Tibial artery (tissue), 4 donors: ENCODE results near the gene AKR1B15.

Experiments used
- DNase-seq, 2 donors: peaks; one replicate each; pipeline ENCODE4 v3.0.0-alpha.2; 2019
- H3K27ac ChIP-seq, 2 donors: fragments of 200-600 bp; sonication (generic) in 1 of 2; 1 replicate in 1 of 2; 2 replicates in 1 of 2; pipeline ENCODE4 v1.5.1; 2018 to 2019; ENCODE audit warnings: mild to moderate bottlenecking in 1 of 2
- H3K27me3 ChIP-seq, 2 donors: fragments of 200-600 bp; sonication (generic) in 1 of 2; one replicate each; pipeline versions ENCODE4 v1.5.1 to v1.6.0; 2016 to 2019
- H3K36me3 ChIP-seq, 3 donors: fragments of 200-600 bp; sonication (generic) in 2 of 3; one replicate each; pipeline ENCODE4 v1.5.1; 2016 to 2019; ENCODE audit warnings: mild to moderate bottlenecking in 2 of 3
- H3K4me1 ChIP-seq, 4 donors: fragments of 200-600 bp; sonication (generic) in 2 of 4; 1 replicate in 3 of 4; 2 replicates in 1 of 4; pipeline ENCODE4 v1.5.1; 2016 to 2019
- H3K4me3 ChIP-seq, 2 donors: fragments of 200-600 bp; sonication (generic) in 1 of 2; 1 replicate in 1 of 2; 2 replicates in 1 of 2; pipeline ENCODE4 v1.5.1; 2018 to 2019; ENCODE audit warnings: mild to moderate bottlenecking in 2 of 2
- H3K9me3 ChIP-seq, 3 donors: fragments of 200-600 bp; sonication (generic) in 1 of 3; one replicate each; pipeline ENCODE4 v1.5.1; 2016 to 2019
- intact Hi-C: fragments of 100-400 bp; cut with DNase I; formaldehyde crosslinking; loops from one replicate; pipeline ENCODE4 v1.15.0; 2023; ENCODE audit warnings: low total_unique reads
- TF ChIP-seq, protein P1 (sequence below), 2 experiments: fragments of 200-600 bp in 1 of 2; fragments of 450-650 bp in 1 of 2; IDR thresholded peaks; one replicate each; pipeline ENCODE4 v1.5.1; 2017 to 2019; ENCODE audit warnings: antibody characterized with exemption in 2 of 2, mild to moderate bottlenecking in 1 of 2, moderate library complexity in 1 of 2

AKR1B15 gene

DNA sequence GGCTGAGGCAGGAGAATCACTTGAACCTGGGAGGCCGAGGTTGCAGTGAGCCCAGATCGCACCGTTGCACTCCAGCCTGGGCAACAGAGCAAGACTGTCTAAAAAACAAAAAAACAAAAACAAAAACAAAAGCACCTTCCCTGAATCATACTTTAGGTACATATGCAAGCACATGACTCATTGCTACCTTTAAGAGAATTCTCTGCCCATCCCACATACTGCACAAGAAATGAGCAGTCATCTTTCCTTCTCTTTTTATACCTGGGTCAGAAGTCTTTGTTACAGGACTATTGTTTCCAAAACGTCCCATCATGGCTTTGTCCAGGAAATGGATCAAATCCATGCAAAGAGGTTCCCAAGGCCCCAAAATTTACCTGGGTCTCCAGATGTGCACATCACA lies 43.1 kb upstream of the AKR1B15 start:
- H3K4me1 ChIP-seq: peaks cover 0 to 4% (median 0%) of the 10 kb centered on the region in 4 donors
- no peaks in the 10 kb centered on the region for H3K27me3 ChIP-seq
- H3K4me3 ChIP-seq: no peak overlapping the region
- no peak for DNase-seq
- no peaks in the 10 kb centered on the region for H3K36me3 ChIP-seq
- H3K9me3 ChIP-seq: no peaks in the 10 kb centered on the region
- H3K27ac ChIP-seq: no peak overlapping the region
- TF ChIP-seq, protein P1, sequence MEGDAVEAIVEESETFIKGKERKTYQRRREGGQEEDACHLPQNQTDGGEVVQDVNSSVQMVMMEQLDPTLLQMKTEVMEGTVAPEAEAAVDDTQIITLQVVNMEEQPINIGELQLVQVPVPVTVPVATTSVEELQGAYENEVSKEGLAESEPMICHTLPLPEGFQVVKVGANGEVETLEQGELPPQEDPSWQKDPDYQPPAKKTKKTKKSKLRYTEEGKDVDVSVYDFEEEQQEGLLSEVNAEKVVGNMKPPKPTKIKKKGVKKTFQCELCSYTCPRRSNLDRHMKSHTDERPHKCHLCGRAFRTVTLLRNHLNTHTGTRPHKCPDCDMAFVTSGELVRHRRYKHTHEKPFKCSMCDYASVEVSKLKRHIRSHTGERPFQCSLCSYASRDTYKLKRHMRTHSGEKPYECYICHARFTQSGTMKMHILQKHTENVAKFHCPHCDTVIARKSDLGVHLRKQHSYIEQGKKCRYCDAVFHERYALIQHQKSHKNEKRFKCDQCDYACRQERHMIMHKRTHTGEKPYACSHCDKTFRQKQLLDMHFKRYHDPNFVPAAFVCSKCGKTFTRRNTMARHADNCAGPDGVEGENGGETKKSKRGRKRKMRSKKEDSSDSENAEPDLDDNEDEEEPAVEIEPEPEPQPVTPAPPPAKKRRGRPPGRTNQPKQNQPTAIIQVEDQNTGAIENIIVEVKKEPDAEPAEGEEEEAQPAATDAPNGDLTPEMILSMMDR (IDR thresholded peaks at IDR 0.05): no peak
- intact Hi-C loops: loop anchor here (10.0 kb wide), 1 partner anchor 61 kb away; no protein-coding TSS in a partner anchor

DNA sequence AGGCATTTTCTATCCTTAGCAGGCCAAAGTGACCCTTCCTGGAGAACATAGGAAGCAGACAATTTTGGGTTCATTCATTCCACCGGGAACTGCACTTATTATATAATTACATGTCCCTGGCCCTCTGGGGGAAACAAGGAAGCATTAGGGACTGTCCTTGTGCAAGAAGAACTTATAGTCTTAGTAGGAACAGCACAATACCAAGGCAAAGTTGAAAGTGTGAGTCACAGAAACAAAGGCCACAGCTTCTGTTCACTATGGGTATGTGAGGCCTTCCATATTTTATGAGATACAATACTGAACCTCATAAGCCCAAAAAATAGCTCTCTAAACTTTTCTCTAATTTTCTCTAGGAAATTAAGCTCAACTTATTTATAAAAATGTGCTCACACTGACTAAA lies 39.9 kb upstream of the AKR1B15 start:
- Histone ChIP-seq H3K9me3 (no peaks in the 10 kb centered on the region), H3K4me3 (no peak overlapping the region), H3K4me1 (peaks cover 0 to 4% (median 0%) of the 10 kb centered on the region in 4 donors), H3K36me3 (no peaks in the 10 kb centered on the region), H3K27ac (no peak overlapping the region), H3K27me3 (peaks cover 0 to 5% of the 10 kb centered on the region in 2 donors)
- no peak for DNase-seq
- TF ChIP-seq, protein P1 (IDR thresholded peaks at IDR 0.05): no peak
- intact Hi-C loops: loop anchor here (10.0 kb wide), 1 partner anchor 64 kb away; no protein-coding TSS in a partner anchor

DNA sequence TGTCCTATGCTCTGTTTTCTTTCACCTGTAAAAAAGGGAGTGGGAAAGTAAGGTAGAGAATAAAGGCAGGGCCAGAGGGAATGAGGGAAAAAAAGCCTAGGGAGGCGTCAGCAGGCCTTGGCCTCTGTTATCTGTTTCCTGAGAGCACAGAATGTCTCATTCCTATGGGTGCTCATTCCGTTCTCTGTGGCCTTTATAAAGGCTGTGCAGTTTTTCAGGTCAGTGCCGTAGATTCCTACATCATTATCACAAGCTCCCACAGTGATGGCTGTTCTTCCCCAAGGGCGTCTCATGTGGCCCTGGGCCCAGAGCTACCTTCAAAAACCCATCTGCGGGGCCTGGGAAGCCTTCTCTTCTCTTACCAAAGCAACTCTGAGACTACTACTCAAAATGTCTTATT lies 38.3 kb upstream of the AKR1B15 start:
- no peaks in the 10 kb centered on the region for H3K9me3 ChIP-seq
- peaks cover 0 to 5% of the 10 kb centered on the region in 2 donors for H3K27me3 ChIP-seq
- TF ChIP-seq, protein P1 (IDR thresholded peaks at IDR 0.05): no peak
- H3K4me1 ChIP-seq: peaks cover 0 to 15% (median 15%) of the 10 kb centered on the region in 4 donors
- intact Hi-C loops: loop anchor here (5.0 kb wide), 2 partner anchors 37 to 92 kb away; partner anchors contain the start of gene AKR1B15
- H3K36me3 ChIP-seq: no peaks in the 10 kb centered on the region
- DNase-seq: no peak
- H3K4me3 ChIP-seq: no peak overlapping the region
- H3K27ac ChIP-seq: no peak overlapping the region

DNA sequence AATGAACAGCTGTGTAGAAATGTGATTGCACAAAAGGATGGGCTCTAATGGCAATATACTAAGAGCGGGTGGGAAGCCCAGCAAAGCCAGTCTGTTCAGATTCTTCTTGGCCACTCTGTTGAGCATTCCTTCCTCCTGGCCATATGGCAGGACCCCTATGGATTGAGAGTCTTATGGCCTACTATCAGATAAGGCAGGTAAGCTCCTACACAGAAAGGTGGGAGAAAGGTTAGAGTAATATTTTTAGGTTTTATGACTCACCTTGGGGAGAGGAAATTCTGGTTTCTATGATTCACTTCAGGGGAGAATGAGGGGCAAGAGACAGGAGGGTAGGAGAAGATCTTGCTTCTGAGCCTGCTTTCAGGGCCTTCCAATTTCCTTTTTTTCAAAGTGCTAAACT lies 36.6 kb upstream of the AKR1B15 start:
- Histone ChIP-seq H3K36me3 (no peaks in the 10 kb centered on the region), H3K27me3 (peaks cover 0 to 5% of the 10 kb centered on the region in 2 donors), H3K27ac (no peak overlapping the region), H3K4me3 (no peak overlapping the region), H3K9me3 (no peaks in the 10 kb centered on the region), H3K4me1 (peaks cover 0 to 22% (median 16%) of the 10 kb centered on the region in 4 donors)
- intact Hi-C loops: loop anchor here (5.0 kb wide), 2 partner anchors 35 to 90 kb away; partner anchors contain the start of gene AKR1B15
- TF ChIP-seq, protein P1 (IDR thresholded peaks at IDR 0.05): no peak
- no peak for DNase-seq

DNA sequence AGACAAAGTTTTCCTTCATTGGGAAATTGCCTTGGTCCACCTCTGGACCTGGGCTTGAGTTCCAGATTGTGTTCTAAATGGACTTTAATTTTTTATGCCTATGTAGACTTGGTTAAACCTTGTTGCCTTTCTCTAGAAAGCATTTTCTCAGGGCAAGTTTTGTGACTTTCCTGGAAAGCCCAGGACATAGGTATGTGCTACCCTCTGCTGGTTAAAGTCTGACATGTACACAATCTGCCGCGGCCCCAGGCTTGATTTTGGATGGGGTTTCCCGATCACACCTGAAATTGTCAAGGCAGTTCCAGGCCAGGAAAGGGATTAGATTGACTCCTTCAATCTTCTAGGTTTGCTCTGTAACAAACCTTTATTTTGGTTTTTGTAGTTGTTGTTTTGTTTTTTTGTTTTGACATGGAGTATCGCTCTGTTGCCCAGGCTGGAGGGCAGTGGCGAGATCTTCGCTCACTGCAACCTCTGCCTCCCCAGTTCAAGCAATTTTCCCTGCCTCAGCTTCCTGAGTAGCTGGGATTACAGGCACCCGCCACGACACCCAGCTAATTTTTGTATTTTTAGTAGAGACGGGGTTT lies 35.6 kb upstream of the AKR1B15 start:
- intact Hi-C loops: loop anchor here (5.0 kb wide), 2 partner anchors 34 to 89 kb away; partner anchors contain the start of gene AKR1B15
- DNase-seq: no peak
- Histone ChIP-seq H3K9me3 (no peaks in the 10 kb centered on the region), H3K4me3 (no peak overlapping the region), H3K4me1 (peaks cover 0 to 22% (median 16%) of the 10 kb centered on the region in 4 donors), H3K27me3 (peaks cover 0 to 5% of the 10 kb centered on the region in 2 donors), H3K36me3 (no peaks in the 10 kb centered on the region), H3K27ac (no peak overlapping the region)
- TF ChIP-seq, protein P1 (IDR thresholded peaks at IDR 0.05): peak; percentile 47 to 61
